Activated effector memory CD4-positive, alpha-beta T cell treated with anti-CD3 and anti-CD28 coated beads, Interleukin-2, amount 50 U/mL, for 16 hours (primary cell): ENCODE measurements around the gene MAMSTR.
"Not testable (repeated sequence)": the region's sequence is repeated elsewhere in the genome, so short reads cannot be mapped to it uniquely, and the experiment has no call there.

Experiments
- DNase-seq: peaks from one replicate; pipeline ENCODE4 v3.0.0-alpha.2; 2020

Gene MAMSTR

GRCh38 chr19:48718711-48719231, 754 bp downstream of the MAMSTR start:
- DNase-seq: no peak

DNA sequence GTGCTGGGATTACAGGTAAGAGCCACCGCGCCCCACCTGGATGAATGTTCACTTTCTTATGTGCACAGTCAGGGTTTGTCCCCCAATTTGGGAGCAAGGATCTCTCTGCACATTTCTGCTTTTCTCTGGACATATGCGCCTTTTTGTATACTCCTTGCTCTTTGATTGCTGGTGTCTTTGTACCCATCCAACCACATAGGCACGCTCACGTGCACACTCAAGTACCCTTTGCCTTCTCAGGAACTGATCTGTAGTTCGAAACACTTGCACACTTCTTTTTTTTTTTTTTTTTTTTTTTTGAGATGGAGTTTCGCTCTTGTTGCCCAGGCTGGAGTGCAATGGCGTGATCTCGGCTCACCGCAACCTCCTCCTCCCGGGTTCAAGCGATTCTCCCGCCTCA, 1.4 kb downstream of the MAMSTR start:
- DNase-seq: not testable (repeated sequence)

- no peak for DNase-seq
Observed at GRCh38 chr19:48716562-48717291, 2.8 kb downstream of the MAMSTR start.

- peak; percentile 61 for DNase-seq
Observed at GRCh38 chr19:48715681-48716171, 3.8 kb downstream of the MAMSTR start.

DNA sequence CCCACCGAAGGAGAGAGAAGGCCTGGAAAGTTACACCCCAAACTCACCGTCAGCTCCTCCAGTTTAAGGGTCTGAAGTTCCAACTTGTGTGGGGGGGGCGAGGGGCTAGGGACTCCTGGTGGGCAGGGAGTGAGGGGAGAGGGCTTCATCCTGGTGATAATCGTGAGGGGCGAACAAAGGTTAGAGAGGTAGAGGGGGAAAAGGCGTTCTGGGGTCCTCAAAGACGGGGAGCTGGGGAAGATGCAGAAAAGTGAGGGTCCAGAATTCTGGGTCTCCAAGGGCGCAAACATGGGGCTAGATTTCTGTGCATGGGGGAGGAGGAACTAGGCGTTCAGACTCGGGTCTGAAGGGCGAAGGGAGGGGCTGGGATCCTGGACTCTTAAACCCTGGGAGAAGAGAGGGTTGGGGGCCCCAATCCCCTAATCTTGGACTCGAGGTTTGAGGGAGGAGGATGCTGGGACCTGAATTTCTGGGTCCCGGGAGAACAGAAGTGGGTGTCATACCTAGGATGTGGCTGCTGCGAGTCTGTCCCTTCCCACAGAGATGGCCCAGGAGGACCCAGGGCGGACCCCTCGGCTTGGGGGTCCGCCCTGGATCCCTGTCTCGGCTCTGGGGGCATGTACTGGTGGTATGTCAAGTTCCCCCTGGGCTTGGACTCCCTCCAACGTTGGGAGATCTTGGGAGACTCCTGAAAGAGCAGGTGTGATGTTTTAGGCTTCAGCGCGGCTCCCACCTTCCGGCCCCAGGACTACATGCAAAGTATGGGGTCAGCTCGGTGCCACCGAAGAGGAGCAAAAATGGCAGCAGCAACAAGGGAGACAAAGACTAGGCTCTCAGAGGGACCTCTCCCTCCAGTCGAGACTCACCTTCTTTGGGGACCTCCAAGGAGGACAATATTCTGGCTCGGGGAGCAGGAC, 4.5 kb downstream of the MAMSTR start:
- peak; percentile 63 for DNase-seq

DNA sequence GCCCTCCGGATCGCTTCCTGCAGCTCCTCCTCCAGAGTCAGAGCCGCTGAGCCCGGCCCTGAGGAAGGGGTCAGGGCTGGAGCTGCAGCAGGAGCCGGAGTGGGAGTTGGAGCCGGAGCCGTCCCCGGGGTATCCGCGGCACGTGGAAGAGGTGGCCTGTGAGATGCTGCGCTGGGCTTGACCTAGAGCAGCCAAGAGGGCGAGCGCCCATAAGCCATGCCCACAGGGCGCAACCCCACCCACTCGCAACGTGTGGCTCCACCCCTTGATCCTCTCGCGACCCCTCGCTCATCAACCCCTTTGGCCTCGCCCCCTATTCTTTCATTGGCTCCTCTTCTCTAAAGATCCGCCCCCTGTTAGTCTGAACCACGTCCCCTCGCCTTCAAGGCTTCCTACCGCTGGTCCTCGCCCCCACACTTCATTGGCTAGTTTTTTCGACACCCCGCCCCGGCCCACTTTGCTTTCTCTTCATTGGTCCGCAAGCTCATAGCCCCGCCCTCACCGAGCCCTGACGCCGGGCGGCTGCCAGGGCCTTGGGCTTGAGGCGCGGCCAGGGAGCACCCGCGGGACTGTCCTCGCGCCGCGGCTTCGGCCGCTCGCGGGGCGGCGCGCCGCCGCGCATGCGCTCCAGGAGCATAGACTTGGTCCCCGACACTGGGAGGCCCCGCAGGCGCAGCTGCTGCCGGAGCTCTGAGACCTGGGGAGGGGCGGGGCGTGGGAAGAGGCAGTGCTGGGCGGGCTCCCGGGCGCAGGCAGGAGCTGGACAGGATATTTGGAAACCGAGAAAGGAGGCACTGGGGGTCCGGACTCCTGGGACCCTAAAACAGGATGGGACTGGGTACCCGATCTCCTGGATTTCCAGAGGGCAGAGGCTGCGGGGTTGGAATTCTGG, 5.4 kb downstream of the MAMSTR start:
- DNase-seq: peak; percentile 99

DNA sequence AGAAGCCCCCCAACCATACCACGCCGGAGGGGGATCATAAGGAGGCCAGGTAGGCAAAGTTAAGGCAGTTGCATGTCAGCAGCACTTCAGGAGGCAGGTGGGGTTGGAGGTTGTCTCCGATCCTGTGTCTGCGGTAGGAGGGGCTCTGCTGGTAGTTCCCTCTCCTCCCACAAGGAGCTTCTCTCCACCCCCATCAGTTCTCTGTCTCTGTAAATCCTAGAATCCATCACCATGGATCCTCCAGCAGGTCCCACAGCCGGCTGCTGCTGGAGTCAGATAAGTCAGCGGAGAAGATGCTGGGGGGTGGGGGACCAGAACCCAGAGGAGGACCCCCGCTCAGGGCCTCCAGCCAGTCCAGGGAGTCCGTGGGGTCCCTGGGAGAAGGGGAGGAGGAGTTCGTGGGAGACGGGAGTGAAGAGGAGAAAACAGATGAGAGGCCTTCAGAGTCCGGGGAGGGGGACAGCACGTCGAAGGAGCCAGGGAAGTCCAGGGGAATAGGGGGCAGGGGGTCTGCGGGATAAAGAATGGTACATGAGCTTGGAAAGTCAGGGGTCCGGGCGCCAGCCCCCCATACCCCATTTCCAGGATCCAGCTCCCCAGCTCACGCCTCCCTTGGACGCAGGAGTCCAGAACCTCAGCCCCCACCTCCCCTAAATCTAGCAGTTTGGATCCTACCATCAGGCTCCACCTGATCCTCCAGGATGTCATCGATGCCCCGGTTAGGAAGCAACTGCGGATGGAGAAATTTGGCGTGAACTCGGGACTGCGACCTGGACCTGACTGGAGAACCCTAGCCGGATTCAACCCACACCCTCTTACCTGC, 6.3 kb downstream of the MAMSTR start:
- peak; percentile 62 for DNase-seq

- DNase-seq: no peak
Observed at GRCh38 chr19:48711106-48711662, 8.3 kb downstream of the MAMSTR start.

DNA sequence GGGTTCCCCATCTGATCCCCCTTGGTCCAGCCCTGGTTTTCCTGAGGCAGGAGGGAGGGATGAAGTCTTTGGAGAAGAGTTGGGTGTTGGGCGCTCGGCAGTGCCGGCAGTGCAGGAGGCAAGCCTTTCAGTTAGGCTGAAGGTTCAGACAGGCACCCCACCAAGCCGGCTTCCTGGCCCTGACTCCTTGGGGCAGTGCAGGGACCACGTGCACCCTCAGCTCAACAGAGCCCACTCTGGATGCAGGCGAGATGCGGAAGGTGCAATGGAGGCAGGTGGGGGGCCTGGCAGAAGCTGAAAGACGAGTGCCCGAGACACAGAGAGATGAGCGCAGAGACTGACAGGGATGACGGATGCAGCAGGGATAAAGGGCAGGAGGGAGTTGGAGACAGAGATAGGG, 11.1 kb downstream of the MAMSTR start:
- DNase-seq: no peak

DNA sequence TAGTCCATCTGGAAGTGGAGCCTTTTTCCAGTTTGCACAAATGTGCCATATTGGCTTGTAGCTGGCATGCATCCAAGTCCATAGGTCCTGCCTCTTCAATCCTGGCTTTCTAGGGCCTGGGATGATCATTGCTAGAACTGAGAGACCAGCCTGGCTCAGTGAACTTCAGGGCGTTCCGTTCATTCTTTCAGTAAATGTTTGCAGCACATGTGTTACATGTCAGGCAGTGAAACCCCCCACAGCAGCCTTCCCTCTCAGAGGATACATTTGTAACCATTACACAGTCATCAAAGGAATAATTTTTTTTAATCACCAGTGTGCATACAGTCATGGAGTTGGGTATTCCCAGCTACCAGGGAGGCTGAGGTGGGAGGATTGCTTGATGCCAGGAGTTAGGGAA, 14.1 kb downstream of the MAMSTR start:
- no peak for DNase-seq

DNA sequence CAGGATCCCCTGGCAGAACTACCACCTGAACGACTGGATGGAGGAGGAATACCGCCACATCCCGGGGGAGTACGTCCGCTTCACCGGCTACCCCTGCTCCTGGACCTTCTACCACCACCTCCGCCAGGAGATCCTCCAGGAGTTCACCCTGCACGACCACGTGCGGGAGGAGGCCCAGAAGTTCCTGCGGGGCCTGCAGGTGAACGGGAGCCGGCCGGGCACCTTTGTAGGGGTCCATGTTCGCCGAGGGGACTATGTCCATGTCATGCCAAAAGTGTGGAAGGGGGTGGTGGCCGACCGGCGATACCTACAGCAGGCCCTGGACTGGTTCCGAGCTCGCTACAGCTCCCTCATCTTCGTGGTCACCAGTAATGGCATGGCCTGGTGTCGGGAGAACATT, 16.2 kb downstream of the MAMSTR start:
- DNase-seq: no peak

GRCh38 chr19:48702701-48703100, 16.8 kb downstream of the MAMSTR start:
- no peak for DNase-seq

DNA sequence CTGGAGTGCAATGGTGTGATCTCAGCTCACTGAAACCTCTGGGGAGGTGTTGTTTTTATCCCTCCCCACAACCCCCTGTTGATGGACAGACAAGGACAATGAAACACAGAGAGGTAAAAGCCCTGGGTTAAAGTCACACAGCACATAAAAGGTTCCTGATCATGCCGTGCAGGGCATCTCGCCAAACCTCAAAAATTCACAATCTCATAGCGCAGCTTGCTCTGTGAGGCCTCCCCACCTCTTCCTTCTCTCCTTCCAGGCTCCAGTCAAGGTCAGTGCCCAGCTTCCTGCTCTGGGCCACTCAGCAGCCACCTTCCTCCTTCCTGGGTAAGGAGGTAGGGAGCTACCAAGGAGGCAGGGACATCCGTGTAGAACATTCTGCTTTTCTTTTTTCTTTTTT, 21.5 kb downstream of the MAMSTR start:
- no peak for DNase-seq

DNA sequence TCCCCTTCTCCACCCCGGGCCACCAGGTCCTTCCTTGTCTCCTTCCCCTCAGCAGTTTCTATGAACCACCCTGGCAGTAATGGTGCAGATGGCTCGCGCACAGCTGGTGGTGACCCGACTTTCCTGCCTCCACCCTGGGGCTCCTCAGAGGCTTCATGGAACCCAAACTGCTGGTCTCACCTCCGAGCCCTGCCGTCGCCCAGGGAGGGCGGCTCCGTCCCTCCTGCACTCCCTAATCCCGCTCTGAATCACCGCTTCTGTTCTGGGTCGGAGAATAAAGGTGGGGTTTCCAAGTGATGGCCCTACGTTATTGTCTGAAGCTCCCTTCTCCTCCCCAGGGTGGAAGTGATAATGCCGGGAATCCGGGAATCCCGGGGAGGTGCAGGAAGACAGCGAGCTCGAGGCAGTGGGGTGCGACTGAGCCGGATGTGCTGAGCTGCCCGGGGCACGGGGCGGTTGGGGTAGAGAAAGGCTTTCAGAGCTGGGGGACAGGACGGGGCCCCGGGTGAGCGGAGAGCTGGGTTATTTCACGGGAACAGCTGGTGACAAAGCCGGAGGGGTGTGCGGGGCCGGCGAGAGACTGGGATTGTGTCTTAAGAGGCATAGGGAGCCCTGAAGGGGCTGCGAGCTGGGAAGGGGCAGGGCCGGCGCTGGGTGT, 23.0 kb downstream of the MAMSTR start:
- no peak for DNase-seq

GRCh38 chr19:48695743-48696352, 23.7 kb downstream of the MAMSTR start, which contains the start of gene FUT2:
FUT2 (plus strand) TSS chr19:48695971; CDS start chr19:48702957, 6,986 bp downstream.
- no peak for DNase-seq

DNA sequence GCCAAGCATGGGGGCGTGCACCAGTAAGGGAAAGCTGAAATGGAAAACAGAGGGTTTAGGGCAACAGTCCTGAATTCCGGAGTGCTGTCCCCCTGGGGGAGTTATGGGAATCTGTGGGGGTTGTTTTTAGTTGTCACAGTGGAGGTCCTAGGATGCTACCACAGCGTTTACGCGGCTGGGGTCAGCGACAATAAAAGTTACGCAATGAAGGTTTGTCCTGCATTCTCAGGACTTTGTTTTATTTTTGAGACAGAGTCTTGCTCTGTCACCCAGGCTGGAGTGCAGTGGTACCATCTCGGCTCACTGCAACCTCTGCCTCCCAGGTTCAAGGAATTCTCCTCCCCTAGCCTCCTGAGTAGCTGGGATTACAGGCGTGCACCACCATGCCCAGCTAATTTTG, 25.9 kb downstream of the MAMSTR start:
- not testable (repeated sequence) for DNase-seq

DNA sequence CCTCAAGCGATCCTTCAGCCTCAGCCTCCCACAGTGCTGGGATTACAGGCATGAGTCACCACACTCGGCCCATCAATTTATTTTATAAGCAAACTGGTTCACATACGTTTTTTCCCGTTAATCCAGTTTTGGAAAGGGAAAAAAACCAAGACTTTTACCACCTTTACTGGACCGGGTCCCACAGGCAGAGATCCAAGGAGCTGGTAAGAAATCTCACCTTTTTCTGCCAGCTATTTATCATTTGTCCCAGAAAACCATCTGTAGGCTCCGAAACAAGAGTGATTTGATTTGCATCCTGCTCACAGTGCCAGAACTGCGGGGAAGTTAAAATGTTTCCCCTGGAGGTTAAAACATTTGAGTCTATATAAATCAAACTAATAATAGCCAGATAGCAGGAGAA, 30.1 kb downstream of the MAMSTR start:
- DNase-seq: no peak

- no peak for DNase-seq
Observed at GRCh38 chr19:48687776-48688175, 31.7 kb downstream of the MAMSTR start.

DNA sequence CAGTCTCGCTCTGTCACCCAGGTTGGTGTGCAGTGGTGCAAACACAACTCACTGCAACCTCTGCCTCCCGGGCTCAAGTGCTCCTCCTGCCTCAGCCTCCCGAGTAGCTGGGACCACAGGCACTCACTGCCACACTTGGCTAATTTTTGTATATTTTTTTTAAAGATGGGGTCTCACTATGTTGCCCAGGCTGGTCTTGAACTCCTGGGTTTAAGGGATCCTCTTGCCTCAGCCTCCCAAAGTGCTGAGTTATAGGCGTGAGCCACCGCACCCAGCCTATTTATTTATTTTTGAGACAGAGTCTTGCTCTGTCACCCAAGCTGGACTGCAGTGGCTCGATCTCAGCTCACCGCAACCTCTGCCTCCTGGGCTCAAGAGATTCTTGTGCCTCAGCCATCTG, 32.9 kb downstream of the MAMSTR start:
- DNase-seq: not testable (repeated sequence)

- no peak for DNase-seq
Observed at GRCh38 chr19:48686088-48686487, 33.4 kb downstream of the MAMSTR start.
